HG02623 (cell line): ENCODE data around the gene NDUFA7.
"Not testable (repeated sequence)": the region's sequence is repeated elsewhere in the genome, so short reads cannot be mapped to it uniquely, and the experiment has no call there.

Experiments
- ATAC-seq: cut with Tn5 transposase; IDR thresholded peaks from one replicate; pipeline ENCODE4 v1.9.1; 2021; ENCODE audit warnings: moderate library complexity; ENCODE audit not compliant: unreplicated experiment

NDUFA7 gene

GRCh38 chr19:8320564-8321066 lies 560 bp downstream of the NDUFA7 start:
- ATAC-seq = no peak

GRCh38 chr19:8319807-8320520 lies 1.2 kb downstream of the NDUFA7 start:
- ATAC-seq = no peak

- ATAC-seq = not testable (repeated sequence)
Measured at GRCh38 chr19:8318835-8319234, 2.3 kb downstream of the NDUFA7 start.

- ATAC-seq = no peak
Measured at GRCh38 chr19:8316351-8317125, 4.6 kb downstream of the NDUFA7 start.

- ATAC-seq = not testable (repeated sequence)
Measured at GRCh38 chr19:8314981-8315640, 6.1 kb downstream of the NDUFA7 start.

GRCh38 chr19:8311461-8312260 lies 9.5 kb downstream of the NDUFA7 start:
- ATAC-seq = no peak

GRCh38 chr19:8310342-8311055 lies 10.7 kb downstream of the NDUFA7 start:
- no peak for ATAC-seq

- ATAC-seq = no peak
Measured at GRCh38 chr19:8308891-8309291, 12.3 kb downstream of the NDUFA7 start.

- peak; percentile 75 for ATAC-seq
Measured at GRCh38 chr19:8307965-8308866, 13.0 kb downstream of the NDUFA7 start, which contains the start of gene CD320. TSS of gene CD320 (minus strand) at chr19:8308358. CDS start at chr19:8308290, 68 bp downstream.

- no peak for ATAC-seq
Measured at GRCh38 chr19:8307400-8307964, 13.7 kb downstream of the NDUFA7 start.

- ATAC-seq = no peak
Measured at GRCh38 chr19:8306235-8307054, 14.7 kb downstream of the NDUFA7 start.

GRCh38 chr19:8305798-8306197 lies 15.4 kb downstream of the NDUFA7 start:
- ATAC-seq = no peak

- ATAC-seq = no peak
Measured at GRCh38 chr19:8304841-8305621, 16.1 kb downstream of the NDUFA7 start.

- no peak for ATAC-seq
Measured at GRCh38 chr19:8302734-8303133, 18.4 kb downstream of the NDUFA7 start.

- no peak for ATAC-seq
Measured at GRCh38 chr19:8302357-8302691, 18.9 kb downstream of the NDUFA7 start.

GRCh38 chr19:8291337-8291736 lies 29.8 kb downstream of the NDUFA7 start:
- not testable (repeated sequence) for ATAC-seq

- not testable (repeated sequence) for ATAC-seq
Measured at GRCh38 chr19:8276508-8276907, 44.7 kb downstream of the NDUFA7 start.
